NCI-H226 (cell line): Measurements from ENCODE around the gene SGMS1.
"Not testable (repeated sequence)": the region's sequence is repeated elsewhere in the genome, so short reads cannot be mapped to it uniquely, and the experiment has no call there.

ENCODE experiments used
- DNase-seq: peaks from one replicate; pipeline ENCODE4 v3.0.0-alpha.2; 2015

SGMS1 gene

GRCh38 chr10:50579491-50580261 lies 44.1 kb downstream of the SGMS1 start:
- no peak for DNase-seq

GRCh38 chr10:50578949-50579348 lies 44.8 kb downstream of the SGMS1 start:
- no peak for DNase-seq

GRCh38 chr10:50577681-50578350 lies 45.9 kb downstream of the SGMS1 start:
- DNase-seq = peak; percentile 45

GRCh38 chr10:50577010-50577409 lies 46.7 kb downstream of the SGMS1 start:
- DNase-seq = no peak

GRCh38 chr10:50576245-50576815 lies 47.4 kb downstream of the SGMS1 start:
- no peak for DNase-seq

GRCh38 chr10:50575477-50576244 lies 48.1 kb downstream of the SGMS1 start:
- DNase-seq = no peak

GRCh38 chr10:50574931-50575330 lies 48.8 kb downstream of the SGMS1 start:
- DNase-seq = no peak

- no peak for DNase-seq
Observed at GRCh38 chr10:50574305-50574704, 49.5 kb downstream of the SGMS1 start.

- no peak for DNase-seq
Observed at GRCh38 chr10:50572017-50572491, 51.7 kb downstream of the SGMS1 start.

- DNase-seq = not testable (repeated sequence)
Observed at GRCh38 chr10:50568750-50569149, 55.0 kb downstream of the SGMS1 start.

- DNase-seq = no peak
Observed at GRCh38 chr10:50567384-50567783, 56.4 kb downstream of the SGMS1 start.

GRCh38 chr10:50566150-50566549 lies 57.6 kb downstream of the SGMS1 start:
- no peak for DNase-seq

GRCh38 chr10:50565301-50566083 lies 58.3 kb downstream of the SGMS1 start:
- DNase-seq = no peak

- peak; percentile 10 for DNase-seq
Observed at GRCh38 chr10:50563906-50564305, 59.9 kb downstream of the SGMS1 start.

- DNase-seq = no peak
Observed at GRCh38 chr10:50561816-50562215, 61.9 kb downstream of the SGMS1 start.

- peak; percentile 47 for DNase-seq
Observed at GRCh38 chr10:50561266-50561665, 62.5 kb downstream of the SGMS1 start.

- no peak for DNase-seq
Observed at GRCh38 chr10:50560370-50560769, 63.4 kb downstream of the SGMS1 start.

GRCh38 chr10:50558371-50558770 lies 65.4 kb downstream of the SGMS1 start:
- no peak for DNase-seq

GRCh38 chr10:50557130-50557682 lies 66.5 kb downstream of the SGMS1 start:
- no peak for DNase-seq

- no peak for DNase-seq
Observed at GRCh38 chr10:50556237-50557120, 67.3 kb downstream of the SGMS1 start.

- peak; percentile 27 for DNase-seq
Observed at GRCh38 chr10:50554995-50555568, 68.7 kb downstream of the SGMS1 start.
